Kidney epithelial cell (primary cell): ENCODE data around the gene C10orf53. TPM values are rescaled to one million over a fixed set of nuclear protein-coding genes. Genes with fewer than 3 reads are reported as not detected.

Experiments used
- DNase-seq: peaks from one replicate; pipeline ENCODE4 v3.0.0-alpha.2; 2010; ENCODE audit warnings: low read depth
- H3K27me3 ChIP-seq: 2 replicates; pipeline ENCODE4 v1.6.0; 2011; ENCODE audit warnings: low read length; ENCODE audit not compliant: control insufficient read depth, insufficient read depth
- H3K36me3 ChIP-seq: 2 replicates; pipeline ENCODE4 v1.5.1; 2011; ENCODE audit warnings: low read length; ENCODE audit not compliant: control insufficient read depth, insufficient read depth
- H3K4me3 ChIP-seq: 2 replicates; pipeline ENCODE4 v1.5.1; 2011; ENCODE audit warnings: low read depth, mild to moderate bottlenecking, control low read depth, low read length
- CTCF ChIP-seq: IDR thresholded peaks from 2 replicates; pipeline ENCODE4 v1.5.1; 2011; ENCODE audit warnings: mild to moderate bottlenecking, moderate library complexity, low read length, control low read depth, inconsistent platforms; ENCODE audit not compliant: insufficient read depth, poor library complexity, severe bottlenecking
- total RNA-seq: library from RNA; depleted of rRNA; stranded (reverse); fragments of >200 nt; gene quantifications from 2 replicates; pipeline ENCODE4 v1.2.3, GENCODE V29; 2015

C10orf53 gene
- total RNA-seq, 1 donor from 2014 or later: not detected

GRCh38 chr10:49664006-49664841 is 15.2 kb upstream of the C10orf53 start:
- no peak for DNase-seq
- H3K27me3 ChIP-seq: no peaks in the 10 kb centered on the region
- H3K4me3 ChIP-seq: no peak overlapping the region
- no peak for TF ChIP-seq CTCF
- no peaks in the 10 kb centered on the region for H3K36me3 ChIP-seq

- no peak overlapping the region for H3K4me3 ChIP-seq
- H3K27me3 ChIP-seq: no peaks in the 10 kb centered on the region
- TF ChIP-seq CTCF: no peak
- no peak for DNase-seq
- no peaks in the 10 kb centered on the region for H3K36me3 ChIP-seq
These were observed 14.6 kb upstream of the C10orf53 start for GRCh38 chr10:49664842-49665355.

GRCh38 chr10:49666054-49666615 is 13.3 kb upstream of the C10orf53 start:
- no peak for TF ChIP-seq CTCF
- no peak for DNase-seq

GRCh38 chr10:49666685-49667084 is 12.8 kb upstream of the C10orf53 start:
- no peak for TF ChIP-seq CTCF
- H3K36me3 ChIP-seq: no peaks in the 10 kb centered on the region
- H3K4me3 ChIP-seq: no peak overlapping the region
- DNase-seq: no peak
- no peaks in the 10 kb centered on the region for H3K27me3 ChIP-seq

More at GRCh38 chr10:49666054-49666615, 13.3 kb upstream of the C10orf53 start:
- Histone ChIP-seq H3K4me3 (no peak overlapping the region), H3K36me3 (no peaks in the 10 kb centered on the region), H3K27me3 (no peaks in the 10 kb centered on the region)

- Histone ChIP-seq H3K4me3 (no peak overlapping the region), H3K27me3 (no peaks in the 10 kb centered on the region), H3K36me3 (no peaks in the 10 kb centered on the region)
- TF ChIP-seq CTCF: no peak
- DNase-seq: no peak
These were observed 11.5 kb upstream of the C10orf53 start for GRCh38 chr10:49667991-49668390.
